HepG2 (cell line): ENCODE data around the gene NDRG3. TPM values are rescaled to one million over a fixed set of nuclear protein-coding genes. Genes with fewer than 3 reads are reported as not detected.

Experiments
- ARID2 ChIP-seq: sonication (generic); formaldehyde crosslinking; IDR thresholded peaks from 2 replicates; pipeline ENCODE4 v1.8.1; 2022; ENCODE audit warnings: mild to moderate bottlenecking, missing genetic modification reagents, borderline replicate concordance
- ATF1 ChIP-seq: IDR thresholded peaks from 2 replicates; pipeline ENCODE4 v1.6.1; 2016; ENCODE audit warnings: mild to moderate bottlenecking, control low read depth
- ATF5 ChIP-seq: sonication (generic); formaldehyde crosslinking; IDR thresholded peaks from 2 replicates; pipeline ENCODE4 v1.4.0; 2020; ENCODE audit warnings: mild to moderate bottlenecking, low read depth, missing genetic modification reagents
- CREM ChIP-seq, 2 experiments: sonication (generic) in 1 of 2; formaldehyde crosslinking in 1 of 2; IDR thresholded peaks; 2 replicates each; pipeline versions ENCODE4 v1.4.0 to v1.6.1; 2016 to 2020; ENCODE audit warnings: antibody characterized with exemption in 1 of 2, mild to moderate bottlenecking in 1 of 2, missing genetic modification reagents in 1 of 2
- EED ChIP-seq: sonication (generic); formaldehyde crosslinking; IDR thresholded peaks from 2 replicates; pipeline ENCODE4 v1.5.0; 2020; ENCODE audit warnings: mild to moderate bottlenecking, missing genetic modification reagents
- FOXC1 ChIP-seq: sonication (generic); formaldehyde crosslinking; IDR thresholded peaks from 2 replicates; pipeline ENCODE4 v1.8.0; 2022; ENCODE audit warnings: mild to moderate bottlenecking, missing genetic modification reagents, borderline replicate concordance
- FOXP1 ChIP-seq, 2 experiments: fragments of 450-650 bp in 1 of 2; IDR thresholded peaks; 2 replicates each; pipeline ENCODE4 v1.6.1; 2017 to 2018; ENCODE audit warnings: antibody characterized with exemption in 1 of 2
- GLI4 ChIP-seq: sonication (generic); formaldehyde crosslinking; IDR thresholded peaks from 2 replicates; pipeline ENCODE4 v1.5.1; 2020; ENCODE audit warnings: missing genetic modification reagents, mild to moderate bottlenecking, moderate library complexity, borderline replicate concordance
- HCFC1 ChIP-seq: fragments of 150-350 bp; IDR thresholded peaks from 2 replicates; pipeline ENCODE4 v1.6.1; 2014; ENCODE audit warnings: low read depth, low read length
- KLF11 ChIP-seq: IDR thresholded peaks from 2 replicates; pipeline ENCODE4 v1.6.1; 2016; ENCODE audit warnings: missing compliant biosample characterization
- MATR3 ChIP-seq: sonication (generic); formaldehyde crosslinking; IDR thresholded peaks from 2 replicates; pipeline ENCODE4 v1.4.0; 2020; ENCODE audit warnings: missing genetic modification reagents
- MED13 ChIP-seq: sonication (generic); formaldehyde crosslinking; IDR thresholded peaks from 2 replicates; pipeline ENCODE4 v1.5.0; 2020; ENCODE audit warnings: missing genetic modification reagents
- MIER3 ChIP-seq: IDR thresholded peaks from 2 replicates; pipeline ENCODE4 v1.6.1; 2016; ENCODE audit warnings: missing compliant biosample characterization, borderline replicate concordance
- NFIC ChIP-seq: IDR thresholded peaks from 2 replicates; pipeline ENCODE4 v1.6.1; 2012; ENCODE audit warnings: mild to moderate bottlenecking, low read length, inconsistent platforms
- RARA ChIP-seq: IDR thresholded peaks from 2 replicates; pipeline ENCODE4 v1.6.1; 2016; ENCODE audit warnings: missing genetic modification reagents, missing compliant biosample characterization
- RBFOX2 ChIP-seq: fragments of 200-400 bp; formaldehyde crosslinking; IDR thresholded peaks from 2 replicates; pipeline ENCODE4 v1.6.1; 2017; ENCODE audit warnings: low read depth, mild to moderate bottlenecking, low read length
- U2AF2 ChIP-seq: fragments of 200-400 bp; formaldehyde crosslinking; IDR thresholded peaks from 2 replicates; pipeline ENCODE4 v1.6.1; 2017; ENCODE audit warnings: low read depth, mild to moderate bottlenecking, low read length
- ZBTB20 ChIP-seq: sonication (generic); formaldehyde crosslinking; IDR thresholded peaks from 2 replicates; pipeline ENCODE4 v1.8.1; 2023; ENCODE audit warnings: missing genetic modification reagents, low read depth, mild to moderate bottlenecking, borderline replicate concordance
- ZNF180 ChIP-seq: sonication (generic); formaldehyde crosslinking; IDR thresholded peaks from 2 replicates; pipeline ENCODE4 v1.4.0; 2020; ENCODE audit warnings: low read depth, missing genetic modification reagents, borderline replicate concordance
- ZNF235 ChIP-seq: sonication (generic); formaldehyde crosslinking; IDR thresholded peaks from 2 replicates; pipeline ENCODE4 v1.8.1; 2023; ENCODE audit warnings: mild to moderate bottlenecking, missing genetic modification reagents, borderline replicate concordance
- ZNF331 ChIP-seq: sonication (generic); formaldehyde crosslinking; IDR thresholded peaks from 2 replicates; pipeline ENCODE4 v1.4.0; 2020; ENCODE audit warnings: missing genetic modification reagents
- ZNF7 ChIP-seq: IDR thresholded peaks from 2 replicates; pipeline ENCODE4 v1.6.1; 2016; ENCODE audit warnings: missing biosample characterization, missing genetic modification reagents
- ZNF703 ChIP-seq: sonication (generic); formaldehyde crosslinking; IDR thresholded peaks from 2 replicates; pipeline ENCODE4 v1.5.1; 2020; ENCODE audit warnings: missing genetic modification reagents, mild to moderate bottlenecking, moderate library complexity, borderline replicate concordance
- ZNF737 ChIP-seq: sonication (generic); formaldehyde crosslinking; IDR thresholded peaks from 2 replicates; pipeline ENCODE4 v1.5.0; 2020; ENCODE audit warnings: missing genetic modification reagents, mild to moderate bottlenecking, borderline replicate concordance
- ZNF766 ChIP-seq: sonication (generic); formaldehyde crosslinking; IDR thresholded peaks from 2 replicates; pipeline ENCODE4 v1.5.0; 2020; ENCODE audit warnings: missing genetic modification reagents, borderline replicate concordance
- ZNF775 ChIP-seq: sonication (generic); formaldehyde crosslinking; IDR thresholded peaks from 2 replicates; pipeline ENCODE4 v1.4.0; 2020; ENCODE audit warnings: missing genetic modification reagents, mild to moderate bottlenecking, moderate library complexity, borderline replicate concordance
- ZNF816 ChIP-seq: sonication (generic); formaldehyde crosslinking; IDR thresholded peaks from 2 replicates; pipeline ENCODE4 v1.8.0; 2022; ENCODE audit warnings: missing genetic modification reagents, mild to moderate bottlenecking, borderline replicate concordance
- ZSCAN5A ChIP-seq: sonication (generic); formaldehyde crosslinking; IDR thresholded peaks from 2 replicates; pipeline ENCODE4 v1.8.0; 2022; ENCODE audit warnings: mild to moderate bottlenecking, missing genetic modification reagents, borderline replicate concordance
- polyA plus RNA-seq, 8 experiments: library from polyadenylated mRNA; depleted of rRNA in 3 of 8; stranded (reverse) in 7 of 8; unstranded in 1 of 8; fragments of >200 nt; fragmentation: Illumina TruSeq in 4 of 8; extraction: Trizol in 4 of 8; gene quantifications; 2 replicates each; pipeline versions ENCODE4 v1.2.1 to v1.2.3, GENCODE V29; 2011 to 2016; ENCODE audit warnings: low read depth in 4 of 8, missing spikeins in 1 of 8, mixed read lengths in 1 of 8; ENCODE audit not compliant: insufficient read depth in 1 of 8
- total RNA-seq, 5 experiments: library from RNA; depleted of rRNA; stranded (reverse); fragments of >200 nt; fragmentation: Illumina TruSeq; extraction: Trizol; gene quantifications; 2 replicates each; pipeline ENCODE4 v1.2.3, GENCODE V29; 2016; ENCODE audit warnings: low read depth in 1 of 5

NDRG3 gene
- total and polyA plus RNA-seq, 2 of the 13 experiments (the other 11 are each of a cell fraction or from before 2014, with no cell fraction given): 36.0 to 40.5 TPM

GRCh38 chr20:36624068-36624943, 121.6 kb downstream of the NDRG3 start (continued):
- TF ChIP-seq ATF1 (CRISPR knock-in tag) (no peak), HCFC1 (no peak), GLI4 (no peak), ZNF737 (CRISPR knock-in tag) (no peak), ZNF816 (CRISPR knock-in tag) (no peak), KLF11 (CRISPR knock-in tag) (no peak; the same call in 1 of the 2 replicates), ATF5 (no peak), EED (CRISPR knock-in tag) (no peak), RBFOX2 (no peak), ZNF7 (no peak), MATR3 (no peak), ZSCAN5A (CRISPR knock-in tag) (no peak), ZNF703 (CRISPR knock-in tag) (no peak), ARID2 (no peak), ZNF235 (CRISPR knock-in tag) (no peak), RARA (CRISPR knock-in tag) (0 out of 2 replicates have a peak, but pooled peaks have one; percentile 20), U2AF2 (no peak), ZNF331 (0 out of 2 replicates have a peak, but pooled peaks have one; percentile 31), FOXP1 (IDR thresholded peaks at IDR 0.05) (no peak), FOXP1 (CRISPR knock-in tag; IDR thresholded peaks at IDR 0.05) (0 out of 2 replicates have a peak, but pooled peaks have one; percentile 19), CREM (IDR thresholded peaks at IDR 0.05) (no peak), CREM (CRISPR knock-in tag; IDR thresholded peaks at IDR 0.05) (no peak), ZNF766 (CRISPR knock-in tag) (no peak), FOXC1 (no peak), NFIC (no peak), ZBTB20 (CRISPR knock-in tag) (no peak), ZNF775 (CRISPR knock-in tag) (no peak), MED13 (CRISPR knock-in tag) (no peak), MIER3 (CRISPR knock-in tag) (no peak), ZNF180 (CRISPR knock-in tag) (no peak)
